Measurements from ENCODE around the gene MRPL49. TPM values are rescaled to one million over a fixed set of nuclear protein-coding genes. Genes with fewer than 3 reads are reported as not detected.

Gene MRPL49
- 10 to 100 TPM; 47.1 to 61.8 (median 50.4) TPM for total RNA-seq
- 100 to 1,000 TPM in 1 of 2 donors, 10 to 100 TPM in 1; 64.0 to 106 TPM for polyA plus RNA-seq
- long read RNA-seq, donor 1, transcript MRPL49-201 (4 exons, 2,019 nt), result major isoform, 318 of 375 reads
- long read RNA-seq, donor 1, transcript MRPL49-209 (3 exons, 518 nt), result minor isoform, 9 of 375 reads
- long read RNA-seq, donor 1, transcript MRPL49-202 (4 exons, 2,065 nt), result minor isoform, 21 of 375 reads
- long read RNA-seq, donor 1, partial matches to known transcripts, result 16 of 375 reads
- long read RNA-seq, donor 1, other reads (novel, unspliced or antisense), result 5 of 375 reads
- long read RNA-seq, donor 2, transcript MRPL49-201 (4 exons, 2,019 nt), result major isoform, 14 of 15 reads
- long read RNA-seq, donor 2, partial matches to known transcripts, result 0 of 15 reads
- long read RNA-seq, donor 2, other reads (novel, unspliced or antisense), result 0 of 15 reads
- long read RNA-seq, donor 3, transcript MRPL49-201 (4 exons, 2,019 nt), result major isoform, 117 of 150 reads
- long read RNA-seq, donor 3, transcript MRPL49-202 (4 exons, 2,065 nt), result minor isoform, 7 of 150 reads
- long read RNA-seq, donor 3, partial matches to known transcripts, result 5 of 150 reads
- long read RNA-seq, donor 3, other reads (novel, unspliced or antisense), result 14 of 150 reads

- Histone ChIP-seq H3K4me1 (ENCODE audit: insufficient read depth) (no peaks in the 10 kb centered on the region), H3K4me3 (peak within 1 kb of the TSS; percentile 71), H3K36me3 (no peaks in the 10 kb centered on the region), H3K27me3 (no peaks in the 10 kb centered on the region), H3K27ac (peak within 1 kb of the TSS; percentile 69 to 84), H3K9me3 (no peaks in the 10 kb centered on the region)
- DNase-seq, result peak; percentile 97 to 99 (median 98)
- TF ChIP-seq EP300 (IDR thresholded peaks at IDR 0.05) (no peak), POLR2A (IDR thresholded peaks at IDR 0.05) (peak; percentile 86)
- intact Hi-C loops (cut with DNase I), result loop anchor here in 2 of 4 donors (5.0 kb wide), 2 partner anchors 110 to 280 kb away; partner anchors contain the start of genes ARL2 (in 1 of the 2) and CDC42BPG (in 1 of the 2)
- WGBS, 3 donors, result 0% methylated on average over 64 of the region's 64 CpGs
These were observed at the start of gene MRPL49, which contains the start of gene FAU for GRCh38 chr11:65121865-65122696. Gene MRPL49, plus strand, starts transcription at chr11:65122321. Its CDS starts 26 bp downstream, at chr11:65122347. Gene FAU, minus strand, starts transcription at chr11:65122134. Its CDS starts 321 bp downstream, at chr11:65121813.

- 46 to 63% (median 46%) methylated on average over 1 of the region's 1 CpG for WGBS, 3 donors
- no peaks in the 10 kb centered on the region for H3K9me3 ChIP-seq
- H3K27me3 ChIP-seq, result no peaks in the 10 kb centered on the region
- no peak overlapping the region for H3K4me3 ChIP-seq
- intact Hi-C loops (cut with DNase I), result no loop called here
- H3K36me3 ChIP-seq, result no peaks in the 10 kb centered on the region
- no peak for DNase-seq
- H3K27ac ChIP-seq, result no peak overlapping the region
- TF ChIP-seq CTCF (IDR thresholded peaks at IDR 0.05) (no peak), POLR2A (IDR thresholded peaks at IDR 0.05) (no peak), EP300 (IDR thresholded peaks at IDR 0.05) (no peak)
- H3K4me1 ChIP-seq (ENCODE audit: insufficient read depth), result no peaks in the 10 kb centered on the region
These were observed 49.5 kb upstream of the MRPL49 start for GRCh38 chr11:65072631-65072966.

- DNase-seq, result no peak
- Histone ChIP-seq H3K27me3 (no peaks in the 10 kb centered on the region), H3K27ac (no peak overlapping the region), H3K4me1 (ENCODE audit: insufficient read depth) (no peaks in the 10 kb centered on the region), H3K9me3 (no peaks in the 10 kb centered on the region), H3K36me3 (no peaks in the 10 kb centered on the region), H3K4me3 (no peak overlapping the region)
- intact Hi-C loops (cut with DNase I), result no loop called here
- TF ChIP-seq POLR2A (IDR thresholded peaks at IDR 0.05), result no peak
- 56 to 60% (median 59%) methylated on average over 4 of the region's 4 CpGs for WGBS, 3 donors
These were observed 44.7 kb upstream of the MRPL49 start for GRCh38 chr11:65077451-65077850.

GRCh38 chr11:65078151-65078550 lies 44.0 kb upstream of the MRPL49 start:
- Histone ChIP-seq H3K36me3 (no peaks in the 10 kb centered on the region), H3K27ac (no peak overlapping the region), H3K4me1 (ENCODE audit: insufficient read depth) (no peaks in the 10 kb centered on the region), H3K27me3 (no peaks in the 10 kb centered on the region), H3K9me3 (no peaks in the 10 kb centered on the region), H3K4me3 (no peak overlapping the region)
- 67 to 71% (median 69%) methylated on average over 3 of the region's 3 CpGs for WGBS, 3 donors
- intact Hi-C loops (cut with DNase I), result no loop called here
- no peak for TF ChIP-seq EP300 (IDR thresholded peaks at IDR 0.05)
- no peak for TF ChIP-seq POLR2A (IDR thresholded peaks at IDR 0.05)
- TF ChIP-seq CTCF (IDR thresholded peaks at IDR 0.05), result no peak
- no peak for DNase-seq

GRCh38 chr11:65078786-65079342 lies 43.3 kb upstream of the MRPL49 start:
- TF ChIP-seq POLR2A (IDR thresholded peaks at IDR 0.05), result no peak
- no peak for TF ChIP-seq CTCF (IDR thresholded peaks at IDR 0.05)
- no peak for TF ChIP-seq EP300 (IDR thresholded peaks at IDR 0.05)
- 86 to 92% (median 87%) methylated on average over 9 of the region's 9 CpGs for WGBS, 3 donors
- H3K9me3 ChIP-seq, result no peaks in the 10 kb centered on the region
- no peaks in the 10 kb centered on the region for H3K27me3 ChIP-seq
- no peak overlapping the region for H3K4me3 ChIP-seq
- intact Hi-C loops (cut with DNase I), result no loop called here
- no peaks in the 10 kb centered on the region for H3K36me3 ChIP-seq
- no peak overlapping the region for H3K27ac ChIP-seq
- peaks cover 4% of the 10 kb centered on the region for H3K4me1 ChIP-seq (ENCODE audit: insufficient read depth)
- no peak for DNase-seq

Measured in ovary (tissue), 10 donors.